Measurements from ENCODE around the gene PIGN.

The PIGN gene

DNA sequence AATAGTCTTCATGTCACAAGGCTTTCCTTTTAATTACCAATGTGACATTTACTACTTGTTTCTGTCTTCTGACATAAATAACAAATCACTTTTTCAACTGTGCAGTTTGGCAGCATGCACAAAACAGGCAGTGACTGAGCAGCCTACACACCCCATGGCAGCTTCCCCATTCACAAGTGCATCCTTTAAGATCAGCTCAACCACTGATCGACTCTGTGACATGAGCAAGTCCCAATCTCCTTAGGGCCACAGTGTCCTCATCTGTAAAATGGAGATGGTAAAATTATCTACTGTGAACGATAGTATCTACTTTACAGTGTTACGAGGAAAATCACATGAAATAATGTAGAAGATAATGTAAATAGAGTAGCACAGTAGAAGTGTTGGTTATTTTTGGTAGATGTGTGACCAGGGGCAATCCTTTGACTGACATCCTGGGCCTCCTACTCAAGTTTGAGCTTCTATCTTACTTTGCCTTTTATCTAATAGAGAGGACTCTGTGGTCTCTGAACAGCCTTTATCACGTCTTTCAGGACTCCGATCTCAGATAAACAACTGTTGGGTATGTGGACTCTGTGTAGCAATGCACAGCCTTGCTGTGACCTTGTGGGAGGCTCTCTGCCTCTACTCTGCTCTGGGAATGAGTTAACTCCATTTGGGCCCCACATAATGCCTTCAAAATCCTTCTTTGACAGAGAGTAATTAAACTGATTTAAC is 120.6 kb downstream of the PIGN start:
- TF ChIP-seq, protein P1, sequence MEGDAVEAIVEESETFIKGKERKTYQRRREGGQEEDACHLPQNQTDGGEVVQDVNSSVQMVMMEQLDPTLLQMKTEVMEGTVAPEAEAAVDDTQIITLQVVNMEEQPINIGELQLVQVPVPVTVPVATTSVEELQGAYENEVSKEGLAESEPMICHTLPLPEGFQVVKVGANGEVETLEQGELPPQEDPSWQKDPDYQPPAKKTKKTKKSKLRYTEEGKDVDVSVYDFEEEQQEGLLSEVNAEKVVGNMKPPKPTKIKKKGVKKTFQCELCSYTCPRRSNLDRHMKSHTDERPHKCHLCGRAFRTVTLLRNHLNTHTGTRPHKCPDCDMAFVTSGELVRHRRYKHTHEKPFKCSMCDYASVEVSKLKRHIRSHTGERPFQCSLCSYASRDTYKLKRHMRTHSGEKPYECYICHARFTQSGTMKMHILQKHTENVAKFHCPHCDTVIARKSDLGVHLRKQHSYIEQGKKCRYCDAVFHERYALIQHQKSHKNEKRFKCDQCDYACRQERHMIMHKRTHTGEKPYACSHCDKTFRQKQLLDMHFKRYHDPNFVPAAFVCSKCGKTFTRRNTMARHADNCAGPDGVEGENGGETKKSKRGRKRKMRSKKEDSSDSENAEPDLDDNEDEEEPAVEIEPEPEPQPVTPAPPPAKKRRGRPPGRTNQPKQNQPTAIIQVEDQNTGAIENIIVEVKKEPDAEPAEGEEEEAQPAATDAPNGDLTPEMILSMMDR (IDR thresholded peaks at IDR 0.05; ENCODE audit: low read depth, low read length): no peak
- DNase-seq (ENCODE audit: extremely low read depth, low read depth): no peak

DNA sequence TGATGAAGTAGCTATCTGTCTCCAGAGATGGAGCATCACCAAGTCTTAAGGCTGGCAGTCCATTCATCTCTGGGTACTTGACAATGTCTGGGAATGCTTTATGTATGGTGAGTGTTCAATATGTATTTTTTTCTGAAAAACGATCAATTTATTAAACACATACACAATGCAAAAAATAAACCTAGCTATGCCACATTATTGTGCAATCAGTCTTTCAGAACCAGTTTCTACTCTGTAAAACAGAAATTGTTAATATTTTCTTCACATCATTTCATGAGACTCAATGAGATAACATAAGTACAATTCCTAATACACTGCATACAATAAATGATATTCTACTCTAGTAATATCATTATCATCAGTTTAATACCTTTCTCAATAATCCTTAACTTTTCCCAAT is 122.5 kb downstream of the PIGN start:
- TF ChIP-seq, protein P1 (IDR thresholded peaks at IDR 0.05; ENCODE audit: low read depth, low read length): no peak
- no peak for DNase-seq (ENCODE audit: extremely low read depth, low read depth)

DNA sequence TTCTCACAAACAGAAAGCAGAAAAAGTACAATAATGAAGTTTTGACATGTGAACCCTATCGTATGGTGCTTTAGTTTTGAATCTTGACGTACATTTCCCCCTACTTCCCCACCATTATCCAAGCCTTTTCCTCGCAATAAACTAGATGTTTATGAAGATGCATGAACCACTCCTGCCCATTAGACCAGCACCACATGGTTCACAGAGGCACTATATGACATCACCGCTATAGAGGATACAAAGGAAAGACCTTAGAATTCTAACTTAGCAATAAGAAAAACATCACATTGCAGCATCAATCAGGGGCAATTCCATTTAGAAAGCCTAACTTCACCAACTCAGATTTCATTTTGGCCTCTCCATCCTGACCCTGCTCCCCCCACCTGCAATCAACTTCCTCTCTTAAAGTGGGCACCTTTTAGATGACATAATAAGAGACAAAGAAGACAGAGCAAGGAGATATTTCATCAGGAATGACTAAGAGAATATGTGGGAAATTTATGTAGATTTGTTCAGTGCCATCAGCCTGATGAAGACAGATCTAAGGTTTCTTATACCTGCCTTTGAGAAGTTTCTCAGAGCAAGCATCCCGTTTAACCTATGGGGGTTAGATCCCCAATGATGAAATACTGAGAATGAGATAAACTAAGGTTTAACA is 124.9 kb downstream of the PIGN start:
- TF ChIP-seq, protein P1 (IDR thresholded peaks at IDR 0.05; ENCODE audit: low read depth, low read length): no peak
- DNase-seq (ENCODE audit: extremely low read depth, low read depth): no peak

DNA sequence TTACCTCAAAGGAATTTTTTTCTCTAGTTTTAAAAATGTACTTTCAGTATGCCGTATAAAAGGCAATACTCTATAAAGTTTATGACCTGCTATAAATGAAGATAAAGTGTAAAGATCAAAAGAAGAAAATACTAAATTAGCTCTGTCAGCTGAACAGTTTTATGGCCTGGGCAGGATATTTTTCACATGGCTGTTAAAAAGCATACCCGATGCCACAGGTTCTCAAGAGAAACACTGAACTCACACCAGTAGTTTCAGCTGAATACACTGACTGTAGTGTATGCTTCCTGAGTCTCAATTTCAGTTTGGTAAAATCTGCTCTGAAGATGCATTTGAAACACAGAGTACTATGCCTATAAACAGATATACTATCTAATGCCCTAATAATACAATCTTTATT is 126.0 kb downstream of the PIGN start:
- TF ChIP-seq, protein P1 (IDR thresholded peaks at IDR 0.05; ENCODE audit: low read depth, low read length): no peak
- DNase-seq (ENCODE audit: extremely low read depth, low read depth): no peak

DNA sequence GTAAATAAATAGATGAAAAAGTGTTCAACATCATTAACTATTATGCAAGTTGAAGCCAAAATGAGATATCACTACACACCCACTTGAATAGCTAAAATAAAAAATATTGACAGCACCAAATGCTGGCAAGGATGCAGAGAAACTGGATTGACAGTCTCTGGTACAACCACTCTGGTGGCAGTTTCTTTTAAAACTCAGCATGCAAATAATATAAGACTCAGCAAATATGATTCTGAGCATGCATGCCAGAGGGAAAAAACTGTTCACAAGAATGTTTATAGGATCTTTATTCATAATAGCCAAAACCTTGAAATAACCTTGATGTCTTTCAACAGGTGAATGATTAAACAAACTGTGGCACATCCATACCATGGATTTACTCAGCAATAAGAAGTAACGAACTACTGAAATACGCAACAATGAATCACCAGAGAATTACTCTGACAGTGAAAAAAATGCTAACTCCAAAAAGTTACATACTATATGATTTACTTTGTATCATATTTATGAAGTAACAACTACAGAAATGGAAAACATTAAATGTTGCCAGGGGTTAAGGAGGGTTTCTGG is 131.8 kb downstream of the PIGN start:
- no peak for DNase-seq (ENCODE audit: extremely low read depth, low read depth)
- TF ChIP-seq, protein P1 (IDR thresholded peaks at IDR 0.05; ENCODE audit: low read depth, low read length): no peak

DNA sequence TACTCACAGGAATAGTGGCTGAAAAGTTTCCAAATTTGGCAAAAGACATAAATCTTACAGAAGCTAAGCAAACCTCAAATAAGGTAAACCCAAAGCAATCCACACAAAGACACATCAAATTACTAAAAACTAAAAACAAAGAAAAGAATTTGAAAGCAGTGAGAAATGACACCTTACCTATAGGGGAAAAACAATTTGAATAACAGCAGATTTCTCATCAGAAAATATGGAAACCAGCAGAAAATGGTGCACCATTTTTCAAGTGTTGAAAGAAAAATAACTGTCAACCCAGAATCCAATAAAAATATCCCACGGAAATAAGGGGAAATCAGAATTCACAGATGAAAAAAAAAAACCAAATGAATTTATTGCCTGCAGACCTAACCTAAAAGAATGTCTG is 138.6 kb downstream of the PIGN start:
- TF ChIP-seq, protein P1 (IDR thresholded peaks at IDR 0.05; ENCODE audit: low read depth, low read length): no peak
- no peak for DNase-seq (ENCODE audit: extremely low read depth, low read depth)

DNA sequence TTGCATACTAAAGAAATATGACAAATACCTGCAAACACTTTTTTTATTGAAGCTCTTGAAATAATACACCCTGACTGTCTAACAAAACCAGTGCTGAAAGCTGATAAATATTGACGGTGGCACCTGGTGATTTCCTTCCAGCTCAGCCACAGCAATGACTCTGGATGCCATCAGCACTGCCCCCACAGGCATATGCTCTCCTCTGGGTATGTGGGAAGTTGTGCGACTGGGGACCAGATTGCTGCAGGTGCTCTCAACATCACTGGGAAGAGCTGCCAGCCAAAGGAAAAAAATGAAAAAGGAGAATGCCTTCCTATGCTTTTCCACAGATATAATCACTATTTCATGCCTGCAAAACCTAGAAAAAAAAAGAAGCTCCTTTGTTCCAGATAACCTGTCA is 141.5 kb downstream of the PIGN start:
- TF ChIP-seq, protein P1 (IDR thresholded peaks at IDR 0.05; ENCODE audit: low read depth, low read length): no peak
- DNase-seq (ENCODE audit: extremely low read depth, low read depth): no peak

All from AG09319 (cell line).